ENCODE results near the gene HCRT. TPM values are rescaled to one million over a fixed set of nuclear protein-coding genes. Genes with fewer than 3 reads are reported as not detected.

HCRT gene
- total and polyA plus RNA-seq, 2 of the 8 experiments (the other 6 are each of a cell fraction or from before 2014, with no cell fraction given) = not detected

DNA sequence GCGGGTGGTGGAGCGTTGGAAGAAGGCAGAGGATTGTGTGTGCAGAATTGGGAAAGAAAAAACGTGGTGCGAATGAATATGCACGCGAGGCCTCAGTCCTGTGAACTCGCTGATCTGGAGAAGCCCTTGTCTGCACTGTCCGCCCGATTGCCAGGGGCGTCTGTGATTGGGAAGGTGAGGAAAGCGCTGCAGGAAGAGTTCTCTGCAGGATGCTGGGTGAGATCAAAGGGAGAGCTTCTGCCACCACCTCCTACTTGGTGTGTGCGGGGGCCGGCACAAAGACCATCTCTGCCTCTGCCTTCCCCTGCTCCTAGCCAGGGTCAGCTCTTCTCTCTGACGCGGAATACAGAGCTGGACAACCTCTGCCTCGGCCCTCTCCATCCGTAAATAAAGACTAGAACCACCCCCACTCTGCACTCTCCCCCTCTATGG lies 29.6 kb downstream of the HCRT start:
- WGBS, 2 experiments (ENCODE audit: extremely low coverage in 1 of 2, insufficient coverage in 1 of 2, insufficient read length in 1 of 2, insufficient replicate concordance in 2 of 2, low coverage in 1 of 2, low lambda C conversion rate in 2 of 2, missing lambda C conversion rate in 1 of 2) = 34% methylated on average over 17 of the region's 17 CpGs; no CpG with 5 or more reads in 1 of the 2 experiments
- Histone ChIP-seq H3K23me2 (ENCODE audit: low read depth, low read length) (peaks cover 15% of the 10 kb centered on the region), H2BK5ac (ENCODE audit: low read depth, low read length) (peak overlapping the region; percentile 44; the same call in 1 of the 2 replicates), H2AFZ (ENCODE audit: low read length) (peak overlapping the region; percentile 81; the same call in 1 of the 2 replicates), H3K9me3 (ENCODE audit: insufficient read depth in 2 of 2, low read depth in 1 of 2, low read length in 1 of 2) (no peaks in the 10 kb centered on the region), H3K79me2 (ENCODE audit: control insufficient read depth in 1 of 2, insufficient read depth in 2 of 2, low read length in 2 of 2) (peaks cover 12 to 32% of the 10 kb centered on the region in 2 experiments), H2BK15ac (ENCODE audit: low read length) (peak overlapping the region; percentile 29; the same call in 1 of the 2 replicates), H2BK120ac (replicated peaks; ENCODE audit: low read depth, low read length) (no peak overlapping the region), H3K79me1 (ENCODE audit: low read depth, low read length) (peaks cover 5% of the 10 kb centered on the region), H2AK5ac (ENCODE audit: low read depth, low read length) (no peak overlapping the region), H3K4ac (replicated peaks; ENCODE audit: insufficient read length, low read depth, low read length) (no peak overlapping the region), H2BK20ac (ENCODE audit: low read length) (no peak overlapping the region), H3K4me1 (replicated peaks in 1 of 4; ENCODE audit: control insufficient read depth in 3 of 4, insufficient read depth in 4 of 4, low read length in 3 of 4) (peaks cover 6 to 18% (median 7%) of the 10 kb centered on the region in 4 experiments; a peak in 4 of 7 replicates), H3K27ac (ENCODE audit: low read depth, low read length) (no peak overlapping the region), H3K18ac (ENCODE audit: extremely low read depth, low read length) (peak overlapping the region; percentile 36), H3K36me3 (ENCODE audit: control insufficient read depth in 2 of 4, insufficient read depth in 4 of 4, low read length in 3 of 4) (0 out of 8 replicates have a peak, but pooled peaks cover 0 to 3% (median 0%) of the 10 kb centered on the region in 4 experiments), H3K27me3 (replicated peaks in 1 of 4; ENCODE audit: control insufficient read depth in 3 of 4, extremely low read depth in 1 of 4, insufficient read depth in 3 of 4, low read length in 3 of 4) (no peaks in the 10 kb centered on the region), H2BK12ac (ENCODE audit: low read depth, low read length) (no peak overlapping the region), H3K56ac (replicated peaks; ENCODE audit: insufficient read length, low read depth, low read length) (no peak overlapping the region), H4K20me1 (replicated peaks in 1 of 2; ENCODE audit: control insufficient read depth in 1 of 2, insufficient read depth in 2 of 2, low read length in 2 of 2) (peaks cover 0 to 9% of the 10 kb centered on the region in 2 experiments), H4K8ac (ENCODE audit: extremely low read depth, insufficient read depth, low read length) (peak overlapping the region; percentile 91; the same call in 1 of the 2 replicates), H4K91ac (replicated peaks; ENCODE audit: insufficient read length, low read length) (peak overlapping the region; percentile 11), H4K5ac (ENCODE audit: insufficient read length, low read depth, low read length) (no peak overlapping the region), H3K9ac (replicated peaks in 1 of 4; ENCODE audit: extremely low read depth in 1 of 4, low read depth in 3 of 4, low read length in 3 of 4) (peak overlapping the region in 2 of 4 experiments; percentile 44 to 73; a peak in 3 of 7 replicates), H3K4me3 (ENCODE audit: extremely low read depth in 1 of 4, insufficient read depth in 2 of 4, low read depth in 3 of 4, low read length in 4 of 4) (peak overlapping the region; percentile 39 to 93 (median 48)), H3K14ac (ENCODE audit: insufficient read length) (no peak overlapping the region), H3K23ac (ENCODE audit: insufficient read length) (no peak overlapping the region), H3K4me2 (ENCODE audit: insufficient read depth in 1 of 2, low read depth in 2 of 2, low read length in 2 of 2) (peak overlapping the region; percentile 82 to 100)
- FAIRE-seq (no peak), DNase-seq (ENCODE audit: low read depth in 1 of 2, low spot score in 2 of 2) (no peak)
- CTCF ChIA-PET (ENCODE audit: partially characterized antibody) = interaction anchor here (0.7 to 2.1 kb wide), 6 partner anchors 9 to 36 kb away, joined by 3 to 9 read pairs (median 5); no protein-coding TSS in a partner anchor
- POLR2A ChIA-PET (ENCODE audit: partially characterized antibody) = interaction anchor here (0.6 to 1.5 kb wide), 5 partner anchors 15 to 411 kb away, joined by 3 to 6 read pairs (median 3); partner anchors contain the start of genes HSPB9 and KCNH4
- TF ChIP-seq EP300 (IDR thresholded peaks at IDR 0.05; ENCODE audit: borderline replicate concordance in 1 of 2, low read depth in 2 of 2, low read length in 2 of 2) (no peak), SUZ12 (IDR thresholded peaks at IDR 0.05; ENCODE audit: low read length) (no peak), TAF7 (optimal IDR thresholded peaks at IDR 0.05; ENCODE audit: borderline replicate concordance, low read depth, low read length) (no peak), RFX5 (IDR thresholded peaks at IDR 0.05; ENCODE audit: borderline replicate concordance, low read depth, low read length) (no peak), CHD2 (IDR thresholded peaks at IDR 0.05; ENCODE audit: low read length) (no peak), CTBP2 (IDR thresholded peaks at IDR 0.05; ENCODE audit: borderline replicate concordance, insufficient read depth, insufficient read length, low read length) (no peak), CREB1 (IDR thresholded peaks at IDR 0.05) (no peak; the same call in 1 of the 2 replicates), BACH1 (IDR thresholded peaks at IDR 0.05; ENCODE audit: low read length) (no peak), MAFK (IDR thresholded peaks at IDR 0.05; ENCODE audit: low read depth, low read length) (no peak), ASH2L (IDR thresholded peaks at IDR 0.05; ENCODE audit: low read length) (no peak), SIX5 (IDR thresholded peaks at IDR 0.05; ENCODE audit: low read depth, low read length) (no peak), POLR2A (IDR thresholded peaks at IDR 0.05; ENCODE audit: control extremely low read depth in 1 of 2, low read depth in 2 of 2, low read length in 2 of 2) (no peak), TEAD4 (IDR thresholded peaks at IDR 0.05; ENCODE audit: low read depth, low read length) (no peak), JUN (IDR thresholded peaks at IDR 0.05; ENCODE audit: low read depth, low read length) (no peak)

All from H1 (cell line).